Liver (tissue), 9 donors: ENCODE results near the gene APOC1. TPM values are rescaled to one million over a fixed set of nuclear protein-coding genes. Genes with fewer than 3 reads are reported as not detected.

Source experiments
- DNase-seq: peaks from one replicate; pipeline ENCODE4 v3.0.0-alpha.2; 2017; ENCODE audit warnings: low spot score
- H3K27ac ChIP-seq, 2 donors: one replicate each; pipeline ENCODE4 v1.7.0; 2013; ENCODE audit warnings: inconsistent platforms in 2 of 2, low read length in 2 of 2, control low read depth in 1 of 2, low read depth in 1 of 2, mild to moderate bottlenecking in 1 of 2
- H3K27me3 ChIP-seq, 4 donors: one replicate each; pipeline versions ENCODE4 v1.6.1 to v1.7.0; 2013; ENCODE audit warnings: low read length in 3 of 4, inconsistent platforms in 1 of 4, mild to moderate bottlenecking in 1 of 4, moderate library complexity in 1 of 4; ENCODE audit not compliant: control insufficient read depth in 4 of 4, insufficient read depth in 4 of 4
- H3K36me3 ChIP-seq, 4 donors: one replicate each; pipeline versions ENCODE4 v1.6.1 to v1.7.0; 2013; ENCODE audit warnings: low read length in 3 of 4, mild to moderate bottlenecking in 3 of 4, low read depth in 1 of 4, moderate library complexity in 1 of 4; ENCODE audit not compliant: control insufficient read depth in 4 of 4, insufficient read depth in 3 of 4
- H3K4me1 ChIP-seq, 4 donors: one replicate each; pipeline versions ENCODE4 v1.6.1 to v1.7.0; 2013; ENCODE audit warnings: low read length in 3 of 4, mild to moderate bottlenecking in 3 of 4, moderate library complexity in 1 of 4; ENCODE audit not compliant: control insufficient read depth in 4 of 4, insufficient read depth in 4 of 4
- H3K4me3 ChIP-seq, 3 donors: one replicate each; pipeline versions ENCODE4 v1.6.1 to v1.7.0; 2013; ENCODE audit warnings: low read length in 3 of 3, control low read depth in 1 of 3, low read depth in 1 of 3, mild to moderate bottlenecking in 1 of 3
- H3K9ac ChIP-seq, 2 donors: one replicate each; pipeline ENCODE4 v1.7.0; 2013; ENCODE audit warnings: low read length in 2 of 2, mild to moderate bottlenecking in 2 of 2, moderate library complexity in 2 of 2, control low read depth in 1 of 2, low read depth in 1 of 2
- H3K9me3 ChIP-seq, 4 donors: one replicate each; pipeline versions ENCODE4 v1.6.1 to v1.7.0; 2013; ENCODE audit warnings: low read length in 3 of 4; ENCODE audit not compliant: control insufficient read depth in 4 of 4
- ATF3 ChIP-seq: IDR thresholded peaks from 2 replicates; pipeline ENCODE4 v1.6.1; 2016; ENCODE audit warnings: antibody characterized with exemption
- CTCF ChIP-seq: fragments of 150-350 bp; IDR thresholded peaks from 2 replicates; pipeline ENCODE4 v1.5.1; 2017; ENCODE audit warnings: improper control_type of control experiment, low read depth, low read length; ENCODE audit not compliant: missing input control
- EGR1 ChIP-seq, 2 donors: IDR thresholded peaks; 2 replicates each; pipeline ENCODE4 v1.6.1; 2016 to 2018; ENCODE audit warnings: antibody characterized with exemption in 2 of 2, low read depth in 2 of 2
- FOXA1 ChIP-seq: IDR thresholded peaks from 2 replicates; pipeline ENCODE4 v1.6.1; 2016; ENCODE audit warnings: antibody characterized with exemption
- FOXA2 ChIP-seq: IDR thresholded peaks from 2 replicates; pipeline ENCODE4 v1.6.1; 2016; ENCODE audit warnings: antibody characterized with exemption
- GABPA ChIP-seq, 2 donors: IDR thresholded peaks in 1 of 2; conservative IDR thresholded peaks in 1 of 2; 2 replicates each; pipeline ENCODE4 v1.6.1; 2016; ENCODE audit warnings: antibody characterized with exemption in 2 of 2, mild to moderate bottlenecking in 1 of 2, moderate library complexity in 1 of 2
- HNF4A ChIP-seq, 2 donors: conservative IDR thresholded peaks; 2 replicates each; pipeline ENCODE4 v1.6.1; 2016; ENCODE audit warnings: antibody characterized with exemption in 2 of 2, mild to moderate bottlenecking in 2 of 2
- HNF4G ChIP-seq: IDR thresholded peaks from 2 replicates; pipeline ENCODE4 v1.6.1; 2016; ENCODE audit warnings: antibody characterized with exemption
- MAX ChIP-seq: IDR thresholded peaks from 2 replicates; pipeline ENCODE4 v1.6.1; 2016; ENCODE audit warnings: antibody characterized with exemption
- NR2F2 ChIP-seq: IDR thresholded peaks from 2 replicates; pipeline ENCODE4 v1.6.1; 2016; ENCODE audit warnings: antibody characterized with exemption
- RAD21 ChIP-seq, 2 donors: IDR thresholded peaks; 2 replicates each; pipeline ENCODE4 v1.6.1; 2016; ENCODE audit warnings: antibody characterized with exemption in 2 of 2, mild to moderate bottlenecking in 2 of 2
- REST ChIP-seq: IDR thresholded peaks from 2 replicates; pipeline ENCODE4 v1.6.1; 2016; ENCODE audit warnings: antibody characterized with exemption, mild to moderate bottlenecking
- SP1 ChIP-seq: IDR thresholded peaks from 2 replicates; pipeline ENCODE4 v1.6.1; 2018; ENCODE audit warnings: antibody characterized with exemption, mild to moderate bottlenecking
- TAF1 ChIP-seq: conservative IDR thresholded peaks from 2 replicates; pipeline ENCODE4 v1.6.1; 2016; ENCODE audit warnings: antibody characterized with exemption, mild to moderate bottlenecking
- YY1 ChIP-seq: IDR thresholded peaks from 2 replicates; pipeline ENCODE4 v1.6.1; 2016; ENCODE audit warnings: antibody characterized with exemption, mild to moderate bottlenecking
- ZBTB33 ChIP-seq: IDR thresholded peaks from 2 replicates; pipeline ENCODE4 v1.6.1; 2016; ENCODE audit warnings: antibody characterized with exemption
- WGBS: extraction: QIAGEN DNeasy Blood & Tissue Kit; methylation state at CpG from one replicate; pipeline ENCODE4 v1.1.7; 2013; 5-methylcytosine and 5-hydroxymethylcytosine counted together
- polyA plus RNA-seq, 2 donors: library from polyadenylated mRNA; stranded (reverse) in 1 of 2; unstranded in 1 of 2; fragments of 200-250 nt in 1 of 2; fragments of >200 nt in 1 of 2; fragmentation: Nextera tagmentation in 1 of 2; extraction: Ambion mirVana in 1 of 2; gene quantifications; one replicate each; pipeline versions ENCODE4 v1.2.1 to v1.2.3, GENCODE V29; 2013 to 2015
- total RNA-seq, 2 donors: library from RNA; depleted of rRNA; stranded (reverse); fragments of >200 nt; gene quantifications; one replicate each; pipeline ENCODE4 v1.2.3, GENCODE V29; 2014
- donor health status: healthy.
- donor health status: healthy.
- donor health status: healthy.
- donor health status: healthy.
- donor health status: healthy.

APOC1 gene
- total and polyA plus RNA-seq, 4 donors: 612 to 10,095 (median 2,966) TPM

GRCh38 chr19:44947041-44947581 is 32.7 kb downstream of the APOC1 start:
- no peaks in the 10 kb centered on the region for H3K9me3 ChIP-seq
- H3K9ac ChIP-seq: peak overlapping the region; percentile 69 to 98
- H3K27ac ChIP-seq: peak overlapping the region; percentile 82 to 93
- TF ChIP-seq FOXA2: no peak
- no peak for TF ChIP-seq CTCF
- no peak for TF ChIP-seq HNF4A (conservative IDR thresholded peaks at IDR 0.05)
- TF ChIP-seq SP1: no peak
- no peak for TF ChIP-seq ATF3
- TF ChIP-seq YY1: no peak
- TF ChIP-seq HNF4G: no peak
- no peak for TF ChIP-seq TAF1
- TF ChIP-seq GABPA (IDR thresholded peaks at IDR 0.05 in 1 of 2, conservative IDR thresholded peaks at IDR 0.05 in 1 of 2): no peak
- TF ChIP-seq FOXA1: no peak
- no peak for TF ChIP-seq EGR1 (IDR thresholded peaks at IDR 0.05; ENCODE audit: low read depth in 2 of 2)
- TF ChIP-seq ZBTB33: no peak
- H3K4me3 ChIP-seq: peak overlapping the region; percentile 66 to 87 (median 84)
- DNase-seq: no peak
- no peaks in the 10 kb centered on the region for H3K36me3 ChIP-seq
- no peaks in the 10 kb centered on the region for H3K27me3 ChIP-seq
- 40% methylated on average over 13 of the region's 13 CpGs for WGBS
- peaks cover 0 to 59% (median 35%) of the 10 kb centered on the region in 4 donors for H3K4me1 ChIP-seq

- Histone ChIP-seq H3K9me3 (no peaks in the 10 kb centered on the region), H3K27ac (peak overlapping the region in 1 of 2 donors; percentile 40), H3K36me3 (no peaks in the 10 kb centered on the region), H3K27me3 (no peaks in the 10 kb centered on the region), H3K4me3 (peak overlapping the region in 1 of 3 donors; percentile 7), H3K4me1 (peaks cover 0 to 58% (median 36%) of the 10 kb centered on the region in 4 donors), H3K9ac (no peak overlapping the region)
- no peak for DNase-seq
- TF ChIP-seq REST: no peak
- no peak for TF ChIP-seq RAD21 (IDR thresholded peaks at IDR 0.05)
- no peak for TF ChIP-seq CTCF
- no peak for TF ChIP-seq MAX
- no peak for TF ChIP-seq HNF4A (conservative IDR thresholded peaks at IDR 0.05)
- no peak for TF ChIP-seq NR2F2
- TF ChIP-seq ATF3: no peak
- no peak for TF ChIP-seq ZBTB33
- no peak for TF ChIP-seq FOXA1
- no peak for TF ChIP-seq GABPA (IDR thresholded peaks at IDR 0.05 in 1 of 2, conservative IDR thresholded peaks at IDR 0.05 in 1 of 2)
- TF ChIP-seq EGR1 (IDR thresholded peaks at IDR 0.05; ENCODE audit: low read depth in 2 of 2): no peak
- WGBS: 43% methylated on average over 5 of the region's 5 CpGs
Measured at GRCh38 chr19:44948237-44948636, 33.8 kb downstream of the APOC1 start.
